ENCODE measurements around the gene MAP3K8.
A peak's percentile ranks its signal among the peaks of the same experiment; 100 is the strongest.
"Not testable (repeated sequence)": the region's sequence is repeated elsewhere in the genome, so short reads cannot be mapped to it uniquely, and the experiment has no call there.

The MAP3K8 gene

DNA sequence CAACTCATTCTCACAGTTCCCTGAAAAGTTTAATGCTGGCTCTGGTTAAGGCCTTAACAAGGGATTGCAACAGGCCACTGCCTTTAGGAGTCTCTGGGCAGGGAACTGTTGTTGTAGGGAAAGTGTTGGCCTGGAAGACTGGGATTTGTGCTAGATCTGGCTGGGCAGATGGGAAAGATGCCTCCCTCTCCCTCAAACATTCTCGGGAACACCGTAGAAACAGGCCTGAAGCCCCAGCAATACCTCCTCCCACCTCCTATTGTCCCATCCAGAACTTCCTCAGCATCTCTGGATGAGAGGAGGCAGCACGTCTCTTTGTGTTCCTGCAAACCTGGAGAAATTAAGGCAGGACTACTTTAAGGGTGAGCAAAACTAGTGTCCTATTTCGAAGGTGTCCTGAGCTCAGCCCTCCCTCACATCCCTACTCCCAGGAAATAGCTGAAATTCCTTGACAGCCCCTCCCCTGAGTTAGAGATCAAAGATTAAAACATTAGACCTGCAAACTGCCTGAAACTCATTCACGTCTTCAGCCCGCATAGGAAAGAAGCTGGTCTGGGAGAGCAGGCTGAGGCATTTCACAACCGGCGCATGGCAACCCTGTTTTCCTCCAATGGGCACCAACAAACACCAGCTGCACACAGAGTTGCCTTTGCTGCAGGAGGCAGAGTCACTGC, 10.9 kb upstream of the MAP3K8 start:
- DNase-seq: peak in 3 of 56 donors; percentile 11 to 24 (median 13)

DNA sequence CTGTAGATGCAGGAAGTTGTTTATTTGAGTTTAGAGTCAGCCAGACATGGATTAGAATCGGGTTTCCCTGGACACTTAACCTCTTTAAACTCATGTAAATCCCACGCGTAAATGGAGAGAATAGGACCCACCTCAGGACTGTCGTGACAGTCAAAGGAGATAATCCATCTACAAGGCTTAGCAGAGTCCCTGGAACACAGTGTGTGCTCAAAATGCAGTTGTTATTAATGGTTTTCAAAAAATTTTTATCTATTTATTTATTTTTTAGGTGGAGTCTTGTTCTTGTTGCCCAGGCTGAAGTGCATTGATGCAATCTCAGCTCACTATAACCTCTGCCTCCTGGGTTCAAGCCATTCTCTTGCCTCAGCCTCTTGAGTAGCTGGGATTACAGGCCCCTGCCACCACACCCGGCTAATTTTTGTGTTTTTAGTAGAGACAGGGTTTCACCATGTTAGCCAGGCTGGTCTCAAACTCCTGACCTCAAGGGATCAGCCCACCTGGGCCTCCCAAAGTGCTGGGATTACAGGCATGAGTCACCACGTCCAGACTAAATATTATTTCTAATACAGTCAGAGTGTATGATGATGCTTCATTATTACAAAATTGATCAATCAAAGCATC, 10.2 kb upstream of the MAP3K8 start:
- not testable (repeated sequence) for DNase-seq

DNA sequence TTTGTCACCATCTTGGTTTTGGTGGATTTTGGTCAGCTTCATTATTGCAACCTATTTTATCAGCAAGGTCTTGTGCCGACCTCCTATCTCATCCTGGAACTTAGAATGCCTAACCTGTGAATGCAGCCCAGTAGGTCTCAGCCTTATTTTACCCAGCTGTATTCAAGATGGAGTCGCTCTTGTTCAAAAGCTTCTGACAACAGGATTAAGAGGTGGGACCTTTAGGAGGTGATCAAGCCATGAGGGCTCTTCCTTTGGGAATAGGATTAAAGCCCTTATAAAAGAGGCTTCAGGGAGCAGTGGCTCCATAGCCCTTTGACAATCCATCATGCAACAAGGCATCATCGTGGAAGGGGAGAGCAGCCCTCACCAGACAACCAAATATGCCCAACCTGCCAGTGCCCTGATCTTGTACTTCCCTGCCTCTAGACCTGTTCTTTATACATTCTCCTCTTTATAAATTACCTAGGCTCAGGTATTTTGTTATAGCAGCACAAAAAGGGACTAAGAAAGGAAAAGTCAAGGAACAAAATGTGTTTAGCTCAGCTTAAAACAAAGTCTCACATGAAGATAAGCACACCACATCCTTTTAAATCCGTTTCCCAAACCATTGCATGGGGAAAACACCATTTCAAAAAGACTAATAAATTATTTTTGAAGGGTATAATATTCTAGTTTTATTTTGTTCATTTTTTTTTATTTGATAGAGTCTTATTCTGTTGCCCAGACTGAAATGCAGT, 8.5 kb upstream of the MAP3K8 start:
- DNase-seq: no peak

DNA sequence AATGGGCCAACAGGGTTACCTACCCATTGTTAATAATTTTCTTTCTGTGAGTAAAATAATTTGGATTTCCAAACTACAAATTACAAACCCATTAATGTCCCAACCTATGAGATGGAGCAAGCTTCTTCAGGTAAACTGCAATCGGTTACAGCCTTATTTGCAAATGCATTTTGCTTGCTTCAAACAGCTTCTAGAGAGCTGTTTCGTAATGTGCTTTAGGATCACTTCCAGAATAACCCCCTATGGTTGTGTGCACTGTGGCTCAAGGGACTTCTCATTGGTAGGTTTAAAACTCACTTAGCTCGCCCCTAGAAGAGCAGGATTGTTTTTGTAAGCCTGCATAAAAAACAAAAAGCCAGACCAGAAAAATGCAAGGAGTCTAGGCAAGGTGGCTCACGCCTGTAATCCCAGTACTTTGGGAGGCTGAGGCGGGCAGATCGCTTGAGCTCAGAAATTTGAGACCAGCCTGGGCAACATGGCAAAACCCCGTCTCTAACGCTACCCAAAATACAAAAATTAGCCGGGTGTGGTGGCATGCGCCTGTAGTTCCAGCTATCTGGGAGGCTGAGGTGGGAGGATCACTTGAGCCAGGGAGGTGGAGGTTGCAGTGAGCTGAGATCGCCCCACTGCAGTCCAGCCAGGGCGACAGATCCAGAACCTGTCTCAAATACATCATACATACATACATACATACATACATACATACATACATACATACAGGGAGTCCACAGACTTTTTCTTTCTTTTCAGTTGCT, 3.3 kb upstream of the MAP3K8 start:
- no peak for DNase-seq

DNA sequence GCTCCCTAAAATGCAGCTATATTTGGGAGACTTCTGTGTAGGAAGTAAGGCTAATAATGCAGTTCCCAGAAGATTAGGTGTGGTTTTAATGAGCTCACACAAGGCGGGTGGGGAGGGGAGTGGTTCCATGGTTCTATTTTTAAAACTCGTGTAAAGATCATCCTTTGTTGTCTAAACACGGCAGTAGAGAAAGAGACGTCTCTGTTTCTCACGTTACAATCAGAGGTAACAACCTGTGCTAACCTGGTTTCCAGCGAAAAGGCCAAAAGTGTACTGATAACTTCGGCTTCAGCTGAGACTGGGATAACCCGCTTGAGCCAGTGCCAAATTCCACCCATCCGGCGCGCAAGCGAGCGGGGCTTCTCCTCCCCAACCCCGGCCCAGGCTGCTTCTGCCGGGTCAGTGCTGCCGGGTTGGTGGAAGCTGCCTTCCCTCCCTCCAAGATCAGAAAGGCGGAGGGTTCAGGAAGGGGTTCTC, 2.5 kb upstream of the MAP3K8 start:
- DNase-seq: no peak

DNA sequence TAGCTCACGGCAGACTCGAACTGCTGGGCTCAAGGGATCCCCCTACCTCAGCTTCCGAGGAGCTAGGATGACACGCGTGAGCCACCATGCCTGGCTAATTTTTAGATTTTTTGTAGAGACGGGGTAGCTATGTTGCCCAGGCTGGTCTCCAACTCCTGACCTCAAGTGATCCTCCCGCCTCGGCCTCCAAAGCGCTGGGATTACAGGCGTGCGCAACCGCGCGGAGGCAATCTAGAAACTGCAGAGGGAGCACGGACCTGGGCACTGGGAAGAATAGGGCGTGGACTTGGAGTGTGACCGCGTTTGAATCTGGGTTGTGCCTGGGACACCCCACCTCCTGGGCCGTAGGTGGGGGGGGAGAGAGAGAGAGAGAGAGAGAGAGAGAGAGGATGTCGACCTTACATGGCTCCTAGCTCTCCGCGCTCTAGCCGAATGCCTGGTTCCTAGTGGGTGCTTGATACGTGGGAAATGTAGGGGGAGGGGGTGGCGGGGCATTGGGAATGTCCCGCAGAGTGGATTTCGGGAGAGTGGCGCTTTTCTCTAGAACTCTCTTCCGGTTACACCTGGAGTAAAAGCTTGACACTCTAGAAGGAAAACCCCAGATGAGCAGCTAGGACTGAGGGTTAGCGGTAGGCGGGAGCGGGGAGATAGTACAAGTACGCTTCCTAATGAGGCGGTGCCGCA, 1.2 kb upstream of the MAP3K8 start:
- no peak for DNase-seq

DNA sequence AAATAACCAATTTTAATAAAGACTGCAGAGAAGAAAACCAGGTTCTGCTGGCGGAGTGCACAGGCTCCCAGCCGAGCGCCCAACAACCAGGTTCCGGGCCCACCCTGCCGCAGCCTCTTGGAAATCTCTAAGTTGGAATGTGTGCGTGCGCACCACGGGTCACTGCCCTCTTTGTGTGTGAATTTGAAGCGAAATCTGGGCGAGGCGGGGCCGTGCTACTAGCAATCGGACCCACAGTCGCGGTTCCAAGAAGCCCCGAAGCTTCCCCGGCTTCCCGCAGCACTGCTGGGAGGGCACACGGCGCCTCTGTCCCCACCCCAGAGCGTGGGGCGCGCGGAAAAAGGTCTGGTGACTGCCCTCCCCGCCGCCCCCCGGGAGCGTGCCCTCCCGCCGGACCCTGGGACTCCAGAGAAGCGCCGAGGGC, 666 bp upstream of the MAP3K8 start:
- DNase-seq: peak in 14 of 56 donors; percentile 44 to 75 (median 53)

DNA sequence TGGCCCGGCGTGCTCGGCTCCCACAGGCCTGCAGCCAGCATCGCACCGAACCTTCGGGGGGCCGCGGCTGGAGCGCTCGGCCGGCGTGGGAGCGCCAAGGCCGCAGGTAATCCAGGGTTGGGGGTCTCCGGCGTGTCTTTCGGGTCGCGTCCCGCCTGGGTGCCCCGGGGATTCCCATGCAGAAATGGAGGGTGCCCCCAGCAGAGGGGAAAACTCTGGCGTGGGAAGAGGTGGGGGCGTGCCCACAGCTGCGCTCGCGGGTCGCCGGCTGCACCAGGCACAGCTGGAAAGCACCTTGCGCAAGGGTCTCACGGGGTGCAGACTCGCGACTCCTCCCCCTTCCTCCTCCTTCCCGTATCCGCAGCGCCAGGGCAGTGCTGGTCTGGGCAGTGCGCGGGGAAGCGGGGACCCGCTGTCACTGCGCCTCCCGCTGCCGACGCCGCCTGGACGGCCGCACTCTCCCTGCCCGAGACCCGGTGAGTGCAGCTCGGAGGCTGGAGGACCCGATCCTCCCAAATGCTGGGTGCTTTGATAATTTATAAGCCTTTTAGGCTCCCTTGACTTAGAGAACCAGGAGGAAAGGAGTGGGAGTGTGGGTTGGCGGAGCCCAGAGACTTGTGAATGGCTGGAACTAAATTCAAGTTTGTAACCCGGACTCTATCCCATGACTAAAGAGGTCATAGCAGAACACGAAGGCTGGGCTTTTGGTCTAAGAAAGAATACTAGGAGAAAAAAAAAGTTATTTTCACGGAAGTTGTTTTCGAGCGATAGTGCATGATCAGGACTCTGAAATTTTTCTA, 489 bp downstream of the MAP3K8 start:
- DNase-seq: peak in 45 of 56 donors; percentile 8 to 68 (median 28)

DNA sequence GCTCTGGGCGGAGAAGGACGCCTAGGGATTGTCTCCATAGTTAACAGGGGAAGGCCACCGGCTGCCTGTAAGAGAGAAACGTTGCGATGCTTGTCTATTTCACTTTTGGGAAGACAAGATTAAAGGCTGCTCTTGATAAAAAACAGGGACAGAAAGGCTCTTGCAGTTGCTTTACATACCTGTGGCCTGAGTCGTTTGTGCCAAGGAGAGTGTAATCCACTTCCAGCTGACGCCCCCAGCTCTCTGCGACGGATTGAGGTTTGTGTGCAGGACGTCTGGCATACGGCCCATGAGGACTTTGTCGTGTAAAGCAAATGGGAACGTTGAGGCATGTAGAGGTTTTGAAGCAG, 1.1 kb downstream of the MAP3K8 start:
- DNase-seq: peak in 1 of 56 donors; percentile 23

DNA sequence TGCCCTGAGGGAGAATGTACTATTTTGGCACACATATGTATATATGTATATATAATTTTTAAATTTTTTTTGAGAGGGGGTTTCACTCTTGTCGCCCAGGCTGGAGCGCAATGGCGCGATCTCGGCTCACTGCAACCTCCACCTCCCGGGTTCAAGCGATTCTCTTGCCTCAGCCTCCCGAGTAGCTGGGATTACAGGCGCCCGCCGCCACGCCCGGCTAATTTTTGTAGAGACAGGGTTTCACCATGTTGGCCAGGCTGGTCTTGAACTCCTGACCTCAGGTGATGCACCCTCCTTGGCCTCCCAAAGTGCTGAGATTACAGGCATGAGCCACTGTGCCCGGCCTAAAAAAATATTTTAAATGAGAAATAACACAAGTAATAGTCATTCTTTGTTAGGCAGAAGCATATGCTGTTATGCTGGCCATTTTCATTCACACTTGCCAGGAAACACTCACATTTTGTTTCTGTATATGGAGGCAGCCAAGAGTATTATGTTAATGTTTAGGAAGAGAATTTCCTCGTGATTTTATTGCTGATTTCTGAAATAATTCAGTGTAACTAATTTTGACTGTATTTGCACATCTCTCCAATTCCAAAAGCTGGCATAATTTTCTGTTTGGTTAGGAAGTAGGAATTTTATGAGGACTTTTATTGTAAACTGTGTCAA, 1.6 kb downstream of the MAP3K8 start:
- DNase-seq: not testable (repeated sequence)

DNA sequence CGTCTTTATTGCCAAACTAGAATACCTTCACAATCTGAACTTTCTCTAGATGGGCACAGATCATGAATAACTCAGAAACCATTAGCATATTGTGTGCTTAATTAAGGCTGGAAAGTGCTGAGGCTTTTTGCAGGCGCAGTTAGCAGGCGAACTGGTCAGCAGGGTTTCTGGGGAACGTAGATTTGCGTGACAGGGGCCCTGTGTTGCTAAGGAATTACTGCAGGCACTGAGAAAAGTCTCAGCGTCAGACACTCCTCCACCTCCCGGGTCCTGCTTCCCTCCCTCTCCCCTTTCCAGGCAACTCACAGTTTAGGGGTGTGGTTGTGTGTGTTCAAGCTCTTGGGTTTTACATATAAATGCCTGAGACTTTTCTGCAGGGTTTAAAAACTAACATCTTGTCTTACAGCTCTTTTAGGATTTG, 2.2 kb downstream of the MAP3K8 start:
- DNase-seq: peak in 18 of 56 donors; percentile 5 to 59 (median 23)

DNA sequence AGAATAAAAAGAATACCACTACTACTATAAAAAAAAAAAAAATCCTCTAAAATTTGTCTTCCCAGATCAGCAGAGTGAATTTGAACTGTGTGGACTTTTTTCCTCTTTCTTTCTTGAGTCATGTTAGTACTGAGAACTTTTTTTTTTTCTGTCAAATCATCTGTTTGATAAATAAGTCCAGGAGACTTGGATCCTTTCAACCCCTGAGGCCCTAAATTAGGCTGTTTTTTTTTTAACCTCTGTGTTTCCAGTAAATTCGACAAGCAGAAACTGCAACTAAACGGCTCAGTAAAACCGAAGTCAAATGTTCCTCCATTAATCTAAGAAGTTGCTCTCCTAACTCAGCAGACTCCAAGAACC, 2.7 kb downstream of the MAP3K8 start:
- DNase-seq: no peak

DNA sequence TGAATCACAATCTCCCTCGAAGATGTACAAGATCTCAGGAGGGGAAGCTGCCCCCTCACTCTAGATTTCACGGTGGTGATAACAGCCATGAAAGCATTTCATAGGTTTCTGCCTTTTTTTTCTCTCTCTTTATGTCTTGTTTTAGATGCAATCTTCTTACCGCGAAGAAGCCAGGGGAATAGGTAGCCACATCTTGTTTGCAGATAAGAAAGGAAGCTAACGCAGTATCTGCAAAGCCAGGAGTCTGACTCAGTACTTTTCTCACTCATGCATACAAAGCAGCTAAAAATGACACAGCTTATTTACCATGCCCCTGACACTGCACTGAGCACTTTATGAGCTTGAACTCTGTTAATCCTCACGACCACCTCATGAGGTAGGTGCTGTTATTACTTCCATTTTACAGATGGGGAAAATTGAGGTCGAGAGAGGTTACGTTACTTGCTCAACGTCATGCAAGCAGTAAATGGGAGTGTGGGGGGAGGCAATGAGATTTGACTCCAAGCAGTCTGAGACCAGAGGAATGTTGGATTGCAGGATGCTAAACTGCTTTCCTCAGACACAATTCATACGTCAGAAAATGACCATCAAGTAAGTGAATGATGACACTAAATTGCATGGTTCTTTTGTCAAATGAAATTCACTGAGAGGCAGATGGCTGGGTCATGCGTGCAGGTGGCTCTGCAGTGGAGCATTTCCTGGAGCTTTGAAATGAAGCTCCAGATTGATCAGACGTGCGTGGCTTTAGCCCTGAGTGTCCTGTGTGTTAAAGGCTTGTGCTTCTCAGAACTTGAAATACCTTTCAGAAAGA, 3.3 kb downstream of the MAP3K8 start:
- DNase-seq: no peak

DNA sequence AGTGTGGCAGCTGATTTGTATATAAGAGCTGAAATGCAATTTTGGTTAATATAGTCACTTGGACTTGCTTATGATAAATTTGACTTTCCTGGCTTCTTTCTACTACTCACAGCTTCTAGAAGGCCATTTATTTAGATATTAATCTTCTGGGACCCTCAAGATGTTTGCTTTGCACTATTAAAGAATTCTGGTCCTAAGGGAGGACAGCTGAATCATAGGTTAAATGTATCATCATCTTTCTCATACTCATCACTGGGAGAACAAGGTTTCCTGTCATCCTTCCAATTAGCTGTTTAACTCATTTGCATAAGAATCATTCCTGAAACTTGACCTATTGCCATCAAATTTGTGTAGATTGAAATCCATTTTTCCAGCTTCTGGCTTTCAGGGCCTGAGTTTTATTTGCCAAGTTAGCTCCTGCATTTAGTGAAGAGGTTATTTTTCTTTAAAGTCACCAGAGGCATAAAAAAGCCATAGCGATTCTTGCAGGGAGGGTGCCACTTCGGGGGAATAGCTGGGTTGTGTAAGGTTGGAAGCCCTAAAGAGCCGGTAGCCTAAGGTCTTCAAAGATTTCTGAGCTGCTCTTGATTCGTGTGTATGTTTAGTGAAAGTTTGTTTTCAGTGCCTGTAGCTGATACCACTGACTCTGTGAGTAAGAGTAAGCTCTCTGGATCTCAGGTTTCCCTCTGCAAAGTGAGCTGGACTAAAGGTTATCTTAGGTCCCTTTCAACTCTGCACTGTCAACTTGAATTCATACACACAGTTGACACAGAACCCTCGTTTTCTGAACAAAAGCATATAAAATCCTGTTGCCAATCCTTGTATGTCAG, 4.3 kb downstream of the MAP3K8 start:
- no peak for DNase-seq

DNA sequence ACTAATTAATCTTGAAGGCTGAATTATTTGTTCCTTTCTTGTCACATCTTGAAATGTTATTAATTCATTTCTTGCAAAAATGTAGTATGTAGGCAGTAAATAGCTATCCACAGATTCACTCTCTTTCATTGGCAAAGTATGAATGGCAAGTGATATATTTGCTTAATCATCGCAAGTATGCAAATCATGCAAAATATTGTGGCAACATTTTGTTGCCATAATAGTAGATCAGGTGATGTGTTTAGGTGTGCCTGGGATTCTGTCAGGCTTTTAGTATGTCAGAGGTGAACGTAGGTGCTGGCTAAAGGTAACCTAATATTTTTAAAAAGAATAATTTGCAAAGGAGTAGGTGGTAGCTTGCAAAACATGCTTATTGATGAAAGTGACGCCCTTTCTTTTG, 5.9 kb downstream of the MAP3K8 start:
- no peak for DNase-seq

DNA sequence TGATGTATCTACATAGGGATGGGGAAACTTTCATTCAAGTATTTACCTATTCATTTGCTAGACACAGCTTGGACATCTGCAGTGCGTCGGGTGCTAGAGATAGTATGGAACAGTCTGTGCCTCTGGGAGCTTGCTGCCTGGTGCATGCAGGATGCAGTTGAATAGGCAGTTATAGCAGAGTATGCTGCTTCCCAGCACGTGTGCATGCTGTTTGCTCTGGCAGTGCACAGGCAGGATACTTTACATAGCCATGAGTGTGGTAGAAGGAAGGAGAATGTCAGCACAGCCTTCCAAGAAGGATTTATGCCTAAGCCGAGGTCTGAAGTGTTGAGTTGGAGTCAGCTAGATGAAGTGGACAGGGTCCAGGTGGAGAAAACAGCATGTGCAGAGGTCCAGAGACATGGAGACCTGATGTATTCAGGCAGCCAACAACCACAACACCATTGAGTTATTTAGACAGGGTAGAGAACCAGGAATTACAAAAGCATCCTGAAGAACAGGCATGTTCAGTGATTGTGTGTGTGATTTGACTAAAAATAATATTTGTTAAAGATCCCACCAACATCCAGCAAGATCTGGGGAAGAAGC, 8.1 kb downstream of the MAP3K8 start:
- no peak for DNase-seq

DNA sequence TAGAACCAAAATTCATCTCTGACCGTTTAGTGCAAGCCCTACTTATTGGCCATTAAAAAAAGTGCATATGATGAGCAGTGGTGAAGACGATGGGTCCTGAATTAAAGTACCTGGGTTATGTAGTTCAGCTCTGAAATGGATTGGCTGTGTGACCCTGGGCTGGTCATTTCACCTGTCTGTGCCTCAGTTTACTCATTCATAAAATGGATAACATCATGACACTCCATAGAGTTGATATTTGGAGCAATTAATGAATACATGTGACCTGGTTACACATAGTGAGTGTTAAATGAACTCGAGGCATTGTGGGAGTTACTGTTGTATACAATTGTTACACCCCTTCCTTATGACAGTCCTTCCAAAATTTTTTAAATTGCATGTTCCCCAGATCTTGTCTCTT, 9.1 kb downstream of the MAP3K8 start:
- no peak for DNase-seq

DNA sequence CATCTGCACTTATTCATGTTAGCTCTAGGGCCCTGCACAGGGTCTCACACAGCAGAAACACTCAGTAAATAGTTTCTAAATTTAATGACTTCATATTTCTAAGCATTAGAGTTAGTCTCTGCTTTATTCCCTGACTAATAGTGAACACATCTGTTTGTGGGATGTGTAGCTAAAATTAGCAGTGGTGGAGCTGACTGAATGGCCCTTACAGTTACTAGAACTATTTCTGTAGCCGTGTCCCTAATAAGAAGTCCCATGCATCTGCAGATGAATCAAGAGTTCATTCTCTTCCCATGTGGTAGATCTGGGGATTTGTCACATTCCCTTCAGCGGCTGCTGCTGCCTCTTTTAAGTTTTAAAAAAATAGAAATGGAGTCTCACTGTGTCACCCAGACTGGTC, 11.7 kb downstream of the MAP3K8 start:
- no peak for DNase-seq

All from nucleus accumbens (tissue), 56 donors.